Measurements from ENCODE around the gene MED13L.

The MED13L gene

DNA sequence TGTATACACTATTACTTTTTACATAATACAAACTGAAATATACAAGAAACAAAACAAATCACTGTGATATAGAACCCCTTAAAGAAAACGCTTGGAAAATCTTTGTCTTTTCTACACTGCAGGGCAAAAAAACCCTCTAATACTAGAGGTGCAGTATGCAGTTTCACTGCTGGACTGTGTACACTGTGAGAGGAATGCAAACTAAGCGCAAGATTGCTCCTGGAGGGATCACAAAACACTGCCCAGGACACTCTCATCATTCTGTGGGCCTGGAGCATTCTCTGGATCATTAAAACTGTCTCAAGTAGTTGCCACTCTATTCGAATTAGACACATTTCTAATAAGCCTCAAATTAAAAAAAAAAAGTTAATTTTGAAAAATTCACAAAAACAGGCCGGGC lies 217.6 kb downstream of the MED13L start:
- TF ChIP-seq, protein P1, sequence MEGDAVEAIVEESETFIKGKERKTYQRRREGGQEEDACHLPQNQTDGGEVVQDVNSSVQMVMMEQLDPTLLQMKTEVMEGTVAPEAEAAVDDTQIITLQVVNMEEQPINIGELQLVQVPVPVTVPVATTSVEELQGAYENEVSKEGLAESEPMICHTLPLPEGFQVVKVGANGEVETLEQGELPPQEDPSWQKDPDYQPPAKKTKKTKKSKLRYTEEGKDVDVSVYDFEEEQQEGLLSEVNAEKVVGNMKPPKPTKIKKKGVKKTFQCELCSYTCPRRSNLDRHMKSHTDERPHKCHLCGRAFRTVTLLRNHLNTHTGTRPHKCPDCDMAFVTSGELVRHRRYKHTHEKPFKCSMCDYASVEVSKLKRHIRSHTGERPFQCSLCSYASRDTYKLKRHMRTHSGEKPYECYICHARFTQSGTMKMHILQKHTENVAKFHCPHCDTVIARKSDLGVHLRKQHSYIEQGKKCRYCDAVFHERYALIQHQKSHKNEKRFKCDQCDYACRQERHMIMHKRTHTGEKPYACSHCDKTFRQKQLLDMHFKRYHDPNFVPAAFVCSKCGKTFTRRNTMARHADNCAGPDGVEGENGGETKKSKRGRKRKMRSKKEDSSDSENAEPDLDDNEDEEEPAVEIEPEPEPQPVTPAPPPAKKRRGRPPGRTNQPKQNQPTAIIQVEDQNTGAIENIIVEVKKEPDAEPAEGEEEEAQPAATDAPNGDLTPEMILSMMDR (IDR thresholded peaks at IDR 0.05): no peak
- no peak overlapping the region for H3K4me3 Mint-ChIP-seq
- no peak for DNase-seq
- peaks cover 7% of the 10 kb centered on the region for H3K4me1 Mint-ChIP-seq
- no peak overlapping the region for H3K27ac Mint-ChIP-seq
- no peaks in the 10 kb centered on the region for H3K27me3 Mint-ChIP-seq (ENCODE audit: low read depth, poor library complexity)
- no peaks in the 10 kb centered on the region for H3K36me3 Mint-ChIP-seq (ENCODE audit: low read depth)
- no peaks in the 10 kb centered on the region for H3K9me3 Mint-ChIP-seq

GRCh38 chr12:116058574-116058973 lies 218.9 kb downstream of the MED13L start:
- Mint-ChIP-seq H3K4me3 (no peak overlapping the region), H3K27ac (no peak overlapping the region)
- no peak for DNase-seq

DNA sequence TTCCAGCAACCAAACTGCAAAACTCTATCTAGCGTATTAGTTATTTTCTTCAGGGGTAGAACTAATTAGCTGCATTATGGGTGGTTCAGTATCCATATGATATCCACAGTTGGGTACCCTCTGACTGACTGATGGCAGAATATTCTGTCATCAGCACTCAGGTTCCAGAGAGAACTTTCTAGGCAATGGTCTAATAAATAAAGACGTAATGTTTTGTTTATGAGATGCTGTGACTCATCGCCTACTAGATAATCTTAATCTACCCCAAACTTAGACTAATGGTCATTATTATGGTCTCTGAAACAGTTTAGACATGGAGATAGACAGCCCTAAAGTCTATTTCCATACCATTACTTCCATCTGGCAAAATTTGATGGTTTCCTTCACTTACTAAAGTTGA lies 220.1 kb downstream of the MED13L start:
- TF ChIP-seq, protein P1 (IDR thresholded peaks at IDR 0.05): no peak
- peaks cover 14% of the 10 kb centered on the region for H3K4me1 Mint-ChIP-seq
- no peaks in the 10 kb centered on the region for H3K9me3 Mint-ChIP-seq
- H3K36me3 Mint-ChIP-seq (ENCODE audit: low read depth): no peaks in the 10 kb centered on the region
- no peak overlapping the region for H3K4me3 Mint-ChIP-seq
- no peaks in the 10 kb centered on the region for H3K27me3 Mint-ChIP-seq (ENCODE audit: low read depth, poor library complexity)
- no peak overlapping the region for H3K27ac Mint-ChIP-seq
- DNase-seq: no peak

More at GRCh38 chr12:116058574-116058973, 218.9 kb downstream of the MED13L start:
- TF ChIP-seq, protein P1 (IDR thresholded peaks at IDR 0.05): no peak
- Mint-ChIP-seq H3K27me3 (ENCODE audit: low read depth, poor library complexity) (no peaks in the 10 kb centered on the region), H3K9me3 (no peaks in the 10 kb centered on the region), H3K4me1 (peaks cover 8% of the 10 kb centered on the region), H3K36me3 (ENCODE audit: low read depth) (no peaks in the 10 kb centered on the region)

- Mint-ChIP-seq H3K9me3 (no peaks in the 10 kb centered on the region), H3K36me3 (ENCODE audit: low read depth) (no peaks in the 10 kb centered on the region), H3K4me3 (no peak overlapping the region), H3K27ac (no peak overlapping the region), H3K4me1 (peaks cover 20% of the 10 kb centered on the region), H3K27me3 (ENCODE audit: low read depth, poor library complexity) (no peaks in the 10 kb centered on the region)
- no peak for DNase-seq
- TF ChIP-seq, protein P1 (IDR thresholded peaks at IDR 0.05): no peak
Measured at GRCh38 chr12:116055895-116056607, 221.4 kb downstream of the MED13L start.

DNA sequence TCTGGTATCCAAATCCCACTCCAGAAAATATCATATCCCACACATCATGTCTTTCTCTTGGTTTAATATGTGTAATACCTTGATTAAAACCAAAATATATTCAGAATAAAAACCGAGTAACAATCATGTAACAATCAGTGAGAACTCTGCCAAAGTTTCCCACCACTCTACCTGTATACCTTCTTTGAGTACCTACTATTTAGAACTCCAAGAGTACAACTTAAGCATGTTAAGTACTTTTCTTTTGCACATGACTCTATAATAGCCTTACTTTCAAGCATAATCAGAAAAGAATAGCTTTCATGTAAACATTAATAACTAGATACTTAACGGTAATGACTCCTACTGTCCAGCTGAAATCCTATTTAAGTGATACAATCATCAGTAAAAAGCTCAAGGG lies 223.2 kb downstream of the MED13L start:
- Mint-ChIP-seq H3K4me1 (peaks cover 24% of the 10 kb centered on the region), H3K27ac (peak overlapping the region; percentile 3), H3K9me3 (no peaks in the 10 kb centered on the region), H3K36me3 (ENCODE audit: low read depth) (no peaks in the 10 kb centered on the region), H3K27me3 (ENCODE audit: low read depth, poor library complexity) (no peaks in the 10 kb centered on the region), H3K4me3 (no peak overlapping the region)
- DNase-seq: no peak
- TF ChIP-seq, protein P1 (IDR thresholded peaks at IDR 0.05): no peak

Data from nephron progenitor cell (in vitro differentiated cells).